Nucleus accumbens (tissue), 56 donors: ENCODE measurements around the gene ARL8A.
A peak's percentile ranks its signal among the peaks of the same experiment; 100 is the strongest.
"Not testable (repeated sequence)": the region's sequence is repeated elsewhere in the genome, so short reads cannot be mapped to it uniquely, and the experiment has no call there.

Source experiments
- DNase-seq, 56 donors: peaks; one replicate each; lab custom pipeline; 2025; lab: John Stamatoyannopoulos, UW

ARL8A gene

DNA sequence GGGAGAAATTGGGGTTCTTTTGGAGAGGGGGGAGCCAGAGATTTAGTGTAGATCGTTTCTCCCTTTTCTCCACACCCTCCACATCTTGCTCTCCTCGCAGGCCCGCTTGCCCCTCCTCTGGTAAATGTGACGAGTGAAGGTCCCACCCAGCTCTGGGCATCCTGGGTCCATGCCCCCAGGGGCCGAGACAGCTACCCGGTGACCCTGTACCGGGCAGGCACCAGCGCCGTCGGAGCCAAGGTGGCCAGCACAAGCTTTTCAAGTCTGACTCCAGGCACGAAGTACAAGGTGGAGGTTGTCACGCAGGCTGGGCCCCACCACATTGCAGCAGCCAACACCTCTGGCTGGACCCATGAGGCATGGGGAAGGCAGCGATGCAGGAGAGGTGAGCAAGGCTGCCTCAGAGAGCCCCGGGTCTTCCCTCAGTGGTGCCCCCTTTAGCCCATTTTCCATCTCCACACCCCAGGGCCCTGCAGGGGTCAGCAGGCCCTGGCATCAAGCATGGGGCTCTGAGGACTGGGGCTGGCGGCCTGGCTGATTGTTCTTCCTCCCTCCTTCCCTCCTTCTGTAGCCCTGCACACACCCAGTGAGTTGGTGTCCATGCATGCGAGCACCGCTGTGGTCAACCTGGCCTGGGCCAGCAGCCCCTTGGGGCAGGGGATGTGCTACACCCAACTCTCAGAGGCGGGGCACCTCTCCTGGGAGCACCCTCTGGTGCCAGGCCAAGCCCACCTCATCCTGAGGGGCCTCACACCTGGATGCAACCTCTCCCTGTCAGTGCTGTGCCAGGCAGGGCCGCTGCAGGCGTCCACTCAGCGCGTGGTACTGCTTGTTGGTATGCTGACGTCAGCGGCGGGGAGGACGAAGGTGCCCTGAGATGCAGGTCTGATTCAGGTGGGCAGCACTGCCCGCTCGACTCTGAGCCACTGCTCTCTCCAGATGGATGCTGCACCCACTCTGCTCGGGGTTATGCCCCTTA lies 32.7 kb upstream of the ARL8A start:
- DNase-seq: no peak

DNA sequence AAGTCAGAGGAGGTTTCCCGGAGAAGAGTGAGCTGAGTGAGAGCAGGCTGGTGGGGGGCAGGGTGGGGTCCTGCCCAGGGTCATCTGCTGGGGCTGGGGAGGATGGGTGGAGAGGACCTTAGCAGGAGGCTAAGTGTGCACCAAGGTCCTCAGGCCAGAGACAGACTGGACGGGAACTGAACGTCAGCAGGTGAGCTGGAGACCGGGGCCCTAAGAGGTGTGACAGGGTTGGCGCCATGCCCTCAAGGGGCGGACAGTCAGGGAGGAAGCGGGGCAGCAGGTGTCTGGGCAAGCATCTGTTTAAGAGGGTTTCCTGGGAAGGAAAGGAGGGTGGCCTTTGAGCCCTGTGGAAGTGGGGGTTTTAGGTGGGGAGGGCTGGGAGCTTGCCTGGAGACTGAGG lies 29.5 kb upstream of the ARL8A start:
- no peak for DNase-seq

DNA sequence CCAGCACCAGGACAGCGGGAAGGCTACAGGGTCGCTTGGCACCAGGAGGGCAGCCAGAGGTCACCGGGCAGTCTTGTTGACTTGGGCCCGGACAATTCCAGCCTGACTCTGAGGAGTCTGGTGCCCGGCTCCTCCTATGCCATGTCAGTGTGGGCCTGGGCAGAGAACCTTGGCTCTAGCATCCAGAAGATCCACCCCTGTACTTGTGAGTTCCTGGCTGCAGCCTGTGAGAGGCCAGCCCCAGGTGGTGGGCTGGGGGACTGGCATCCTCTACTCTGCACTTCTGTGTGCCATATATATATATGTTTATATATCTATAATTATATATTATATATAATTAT lies 27.4 kb upstream of the ARL8A start:
- DNase-seq: no peak

DNA sequence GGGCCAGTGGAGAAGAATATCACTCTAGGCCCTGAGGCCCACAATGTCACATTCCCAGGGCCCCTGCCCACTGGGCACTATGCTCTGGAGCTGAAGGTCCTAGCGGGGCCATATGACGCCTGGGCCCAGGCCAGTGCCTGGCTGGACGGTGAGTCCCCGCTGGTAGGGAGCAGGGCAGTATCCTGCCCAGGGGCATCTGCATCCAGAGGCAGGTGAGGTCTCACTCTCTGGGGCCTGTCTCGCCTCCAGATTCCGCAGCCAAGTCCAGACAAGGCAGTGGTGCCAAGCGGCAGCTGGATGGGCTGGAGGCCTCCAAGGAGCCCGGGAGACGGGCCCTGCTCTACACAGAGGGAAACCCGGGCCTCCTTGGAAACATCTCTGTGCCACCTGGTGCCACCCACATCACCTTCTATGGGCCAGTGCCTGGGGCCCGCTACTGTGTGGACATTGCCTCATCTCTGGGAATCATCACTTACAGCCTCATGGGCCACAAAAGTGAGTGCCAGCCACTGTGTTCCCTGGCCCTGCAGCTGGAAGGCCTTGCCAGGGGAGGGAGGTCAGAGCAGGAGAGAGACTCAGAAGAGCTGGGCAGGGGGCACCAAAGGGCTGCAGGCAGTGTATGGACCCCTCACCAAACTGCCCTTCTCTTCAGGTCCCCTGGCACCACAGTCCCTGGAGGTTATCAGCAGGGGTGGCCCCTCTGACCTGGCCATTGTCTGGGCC lies 26.9 kb upstream of the ARL8A start:
- DNase-seq: no peak

DNA sequence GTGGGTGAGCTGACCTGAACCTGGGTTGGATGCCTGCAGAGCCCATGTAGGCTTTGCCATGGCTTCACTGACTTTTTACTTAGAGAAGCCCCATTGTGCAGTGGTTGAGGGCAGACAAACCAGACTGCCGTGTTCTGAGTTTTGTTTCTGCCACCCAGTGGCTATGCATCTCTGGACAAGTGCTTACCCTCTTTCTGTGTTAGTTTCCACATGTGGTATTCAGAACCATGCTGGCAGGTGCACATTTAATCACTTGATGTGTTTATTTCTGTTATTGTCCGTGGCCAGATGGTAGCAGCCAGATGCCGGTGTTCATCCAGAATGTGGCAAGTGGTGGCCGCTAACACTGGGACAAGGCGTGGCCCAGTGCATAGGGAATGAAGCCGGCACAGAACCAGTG lies 26.2 kb upstream of the ARL8A start:
- no peak for DNase-seq

DNA sequence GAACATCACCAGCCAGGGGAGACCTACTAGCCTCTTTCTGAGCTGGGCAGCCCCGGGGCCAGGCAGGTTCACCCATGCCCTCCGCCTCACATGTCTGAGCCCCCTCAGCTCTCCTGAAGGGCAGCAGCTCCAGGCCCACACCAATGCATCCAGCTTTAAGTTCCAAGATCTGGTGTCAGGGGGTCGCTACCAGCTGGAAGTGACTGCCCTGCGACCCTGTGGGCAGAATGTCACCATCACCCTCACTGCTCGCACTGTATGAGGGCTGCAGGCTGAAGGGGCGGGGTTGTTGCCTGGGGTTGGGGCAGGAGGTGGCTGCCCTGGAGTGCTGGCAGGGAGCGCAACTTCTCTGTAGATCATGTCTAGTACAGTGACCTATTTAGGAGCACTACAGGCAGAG lies 24.3 kb upstream of the ARL8A start:
- DNase-seq: no peak

DNA sequence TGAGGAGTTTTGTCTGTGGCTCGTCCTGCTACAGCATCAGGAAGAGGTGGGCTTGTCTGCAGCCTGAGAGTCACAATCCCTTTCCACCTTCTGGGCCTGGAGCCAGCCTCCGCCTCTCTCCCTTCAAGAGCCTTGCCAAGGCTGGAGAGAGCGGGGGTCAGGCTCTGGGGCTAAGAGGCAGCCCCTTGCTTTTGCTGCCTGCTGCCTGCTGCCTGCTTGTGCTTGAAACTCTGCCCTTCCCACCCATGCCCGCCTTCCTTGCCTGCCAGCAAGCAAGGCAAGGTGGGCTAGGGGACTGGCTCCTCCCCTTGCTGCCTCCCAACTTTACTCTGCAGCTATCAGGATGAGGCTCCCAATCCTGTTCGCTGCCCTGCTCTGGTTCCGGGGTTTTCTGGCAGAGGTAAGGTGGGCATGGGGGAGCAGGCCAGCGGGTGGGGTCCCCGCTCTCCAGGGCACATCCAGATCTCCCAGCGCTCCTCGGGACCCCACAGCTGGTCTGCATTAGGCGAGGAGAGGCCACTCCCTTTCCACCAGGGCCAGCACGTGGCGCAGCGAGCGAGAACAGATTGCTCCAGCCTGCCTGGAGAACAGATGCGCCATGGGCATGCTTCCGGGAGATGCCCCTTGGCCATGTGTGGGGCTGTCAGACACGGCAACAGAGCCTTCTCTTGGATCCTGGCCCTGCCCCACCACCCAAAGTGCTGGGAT lies 23.3 kb upstream of the ARL8A start:
- DNase-seq: no peak

DNA sequence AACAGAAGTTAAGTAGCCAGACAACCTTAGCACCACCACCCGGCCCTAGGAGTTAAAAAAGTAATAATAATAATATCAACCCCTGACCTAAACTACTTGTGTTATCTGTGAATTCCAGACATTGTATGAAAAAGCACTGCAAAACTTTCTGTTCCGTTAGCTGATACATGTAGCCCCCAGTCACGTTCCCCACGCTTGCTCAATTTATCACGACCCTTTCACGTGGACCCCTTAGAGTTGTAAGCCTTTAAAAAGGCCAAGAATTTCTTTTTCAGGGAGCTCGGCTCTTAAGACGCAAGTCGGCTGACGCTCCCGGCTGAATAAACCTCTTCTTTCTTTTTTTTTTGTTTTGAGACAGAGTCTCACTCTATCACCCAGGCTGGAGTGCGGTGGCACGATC lies 22.5 kb upstream of the ARL8A start:
- not testable (repeated sequence) for DNase-seq

DNA sequence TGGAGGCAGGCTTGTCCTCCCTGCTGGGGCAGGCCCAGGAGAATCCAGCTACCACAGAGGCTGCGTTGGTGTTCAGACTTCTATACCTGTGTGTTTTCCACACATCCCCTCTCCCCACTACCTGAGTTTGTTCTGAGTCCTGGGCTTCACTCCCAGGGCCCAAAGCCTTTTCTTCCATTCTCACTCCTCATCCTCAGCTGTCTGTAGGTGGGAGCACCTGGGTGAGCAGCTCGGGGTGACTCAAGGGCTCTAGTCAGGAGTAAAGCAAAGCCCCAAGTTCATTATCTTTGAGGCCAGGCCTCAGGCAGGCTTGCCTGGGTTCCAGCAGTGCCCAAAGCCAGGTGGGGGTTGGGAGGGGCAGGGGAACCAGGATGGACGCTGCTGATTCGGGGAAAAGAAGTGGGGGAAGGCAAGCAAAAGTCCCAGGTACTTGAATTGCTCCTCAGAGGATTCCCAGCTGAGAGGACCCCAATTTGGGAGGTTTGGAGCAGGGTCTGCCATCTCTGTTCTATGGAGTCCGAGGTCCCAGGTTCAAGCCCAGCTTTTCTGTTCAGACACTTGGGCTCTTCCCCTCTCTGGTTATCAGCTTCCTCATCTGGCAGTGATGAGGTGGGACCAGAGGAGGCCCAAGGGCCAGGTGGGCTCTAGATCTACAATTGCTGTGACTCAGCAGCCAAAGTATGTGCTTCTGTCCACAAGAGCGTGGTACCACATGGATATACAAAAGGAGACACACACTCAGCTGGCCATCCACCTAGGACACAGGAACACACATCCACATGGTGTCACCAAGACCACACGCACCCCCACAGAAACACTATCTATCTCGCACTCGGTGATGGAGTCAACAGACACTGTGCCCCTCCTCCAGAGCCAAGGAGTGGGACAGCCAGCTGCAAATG lies 21.7 kb upstream of the ARL8A start:
- peak in 1 of 56 donors; percentile 22 for DNase-seq

DNA sequence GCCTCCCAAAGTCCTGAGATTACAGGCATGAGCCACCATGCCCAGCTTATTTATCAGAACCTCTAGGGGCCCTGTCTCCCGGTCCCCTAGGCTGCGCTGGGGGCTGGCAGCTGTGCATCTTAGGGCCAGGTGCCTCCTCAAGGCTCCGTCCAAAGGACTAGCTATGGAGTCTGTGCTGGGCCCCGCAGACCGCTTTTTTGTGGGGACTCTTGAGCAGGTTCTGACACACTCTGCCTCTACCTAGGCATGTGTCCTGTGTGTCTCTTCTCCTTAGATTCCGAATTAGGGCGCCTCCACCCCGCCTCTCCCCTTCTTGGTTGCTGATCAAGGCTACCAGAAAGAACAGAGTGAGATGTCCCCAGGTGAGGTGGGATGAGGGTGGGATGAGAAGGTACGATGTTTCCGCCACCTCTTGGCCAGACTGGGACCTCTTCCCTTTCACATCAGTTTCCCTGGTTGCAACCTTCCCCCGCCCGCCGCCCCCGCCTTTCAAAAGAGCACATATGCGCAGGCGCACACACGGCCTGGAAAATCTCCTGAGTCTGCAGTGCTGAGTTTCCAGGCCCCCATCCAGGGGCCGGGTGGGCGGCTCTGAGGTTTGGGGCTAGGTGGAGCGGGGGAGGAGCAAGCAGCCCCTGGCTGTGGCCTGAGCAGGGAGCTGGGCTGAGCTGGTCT lies 20.9 kb upstream of the ARL8A start:
- DNase-seq: peak in 16 of 56 donors; percentile 3 to 62 (median 32)

DNA sequence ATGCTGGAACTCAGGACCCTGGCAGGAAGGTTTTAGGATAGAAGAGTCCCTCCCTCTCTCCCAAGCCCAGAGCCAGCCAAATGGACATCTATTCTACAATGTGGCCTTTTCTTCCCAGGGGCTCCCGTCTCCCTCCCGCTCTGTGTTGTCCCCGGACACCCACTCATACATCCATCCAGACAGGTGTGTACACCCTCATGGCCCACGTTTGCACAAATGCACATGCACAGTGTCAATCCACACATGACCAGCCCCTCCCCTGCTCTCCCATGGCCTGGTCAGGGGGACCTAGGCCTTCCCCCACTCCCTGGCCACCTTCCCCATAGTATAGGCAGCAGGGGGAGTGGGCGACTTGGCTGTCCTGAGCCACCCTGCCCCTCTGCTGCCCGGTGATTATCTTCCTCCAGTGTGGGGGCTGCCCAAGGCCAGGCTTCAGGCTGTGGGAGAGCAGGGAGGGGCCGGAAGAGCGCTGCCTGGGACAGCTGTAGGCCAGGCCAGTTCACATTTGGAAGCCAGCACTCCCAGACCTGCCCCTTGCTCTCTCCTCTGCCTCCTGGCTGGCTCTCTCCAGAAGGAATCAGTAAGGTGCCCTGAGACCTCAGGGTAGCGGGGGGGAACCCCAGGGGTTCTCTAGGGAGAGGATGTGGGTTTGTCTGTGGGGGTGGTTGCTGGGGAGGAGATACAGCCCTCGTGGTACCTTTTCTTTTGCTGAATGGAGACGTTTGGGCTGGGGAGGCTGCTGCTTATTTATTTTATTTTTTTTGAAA lies 19.9 kb upstream of the ARL8A start:
- no peak for DNase-seq

DNA sequence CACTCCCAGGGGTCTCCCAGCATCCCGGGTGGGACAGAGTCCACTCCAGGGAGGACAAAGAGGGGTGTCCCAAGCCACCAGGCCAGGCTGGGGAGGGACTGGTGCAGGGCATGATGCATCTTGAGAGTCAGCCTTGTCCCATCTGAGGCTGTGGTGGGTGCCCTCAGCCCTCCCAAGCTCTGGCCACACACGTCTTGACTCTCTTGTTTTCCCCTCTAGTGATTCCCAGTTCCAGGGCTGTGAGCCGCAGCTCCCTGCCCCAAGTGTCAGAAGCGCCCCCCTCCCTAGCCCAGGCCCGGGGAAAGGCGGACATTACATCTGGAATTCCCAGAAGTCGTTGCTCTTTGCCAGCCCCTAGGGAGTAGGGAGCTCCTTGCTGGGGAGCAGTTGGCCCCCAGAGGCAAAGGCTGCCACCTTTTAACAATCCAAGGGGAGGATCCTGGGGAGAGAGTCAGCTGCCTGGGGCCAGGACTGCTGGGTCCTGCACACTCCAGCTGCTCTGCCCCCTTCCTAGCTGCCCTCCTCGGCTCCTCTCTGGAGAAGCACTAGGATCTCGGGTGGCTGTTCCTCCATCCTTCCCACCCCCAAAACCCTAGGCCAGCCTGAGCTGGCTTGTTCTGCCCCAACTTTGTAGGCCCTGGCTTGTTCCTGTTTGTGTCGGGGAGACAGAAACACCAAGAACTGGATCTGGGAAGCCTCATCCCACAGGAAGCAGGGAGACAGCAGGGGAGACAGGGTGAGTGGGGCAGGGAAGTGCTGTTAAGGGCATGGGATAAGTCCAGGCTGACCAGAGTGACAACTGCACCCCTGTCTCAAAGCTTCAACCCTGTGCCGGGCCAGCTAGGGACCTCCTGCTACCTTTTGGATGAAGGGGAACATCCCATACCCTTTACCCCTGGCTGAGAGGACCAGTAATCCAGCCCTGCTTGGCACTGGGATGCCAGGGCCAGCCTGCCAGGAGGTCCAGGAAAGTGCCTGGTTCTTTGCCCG lies 19.0 kb upstream of the ARL8A start:
- no peak for DNase-seq

DNA sequence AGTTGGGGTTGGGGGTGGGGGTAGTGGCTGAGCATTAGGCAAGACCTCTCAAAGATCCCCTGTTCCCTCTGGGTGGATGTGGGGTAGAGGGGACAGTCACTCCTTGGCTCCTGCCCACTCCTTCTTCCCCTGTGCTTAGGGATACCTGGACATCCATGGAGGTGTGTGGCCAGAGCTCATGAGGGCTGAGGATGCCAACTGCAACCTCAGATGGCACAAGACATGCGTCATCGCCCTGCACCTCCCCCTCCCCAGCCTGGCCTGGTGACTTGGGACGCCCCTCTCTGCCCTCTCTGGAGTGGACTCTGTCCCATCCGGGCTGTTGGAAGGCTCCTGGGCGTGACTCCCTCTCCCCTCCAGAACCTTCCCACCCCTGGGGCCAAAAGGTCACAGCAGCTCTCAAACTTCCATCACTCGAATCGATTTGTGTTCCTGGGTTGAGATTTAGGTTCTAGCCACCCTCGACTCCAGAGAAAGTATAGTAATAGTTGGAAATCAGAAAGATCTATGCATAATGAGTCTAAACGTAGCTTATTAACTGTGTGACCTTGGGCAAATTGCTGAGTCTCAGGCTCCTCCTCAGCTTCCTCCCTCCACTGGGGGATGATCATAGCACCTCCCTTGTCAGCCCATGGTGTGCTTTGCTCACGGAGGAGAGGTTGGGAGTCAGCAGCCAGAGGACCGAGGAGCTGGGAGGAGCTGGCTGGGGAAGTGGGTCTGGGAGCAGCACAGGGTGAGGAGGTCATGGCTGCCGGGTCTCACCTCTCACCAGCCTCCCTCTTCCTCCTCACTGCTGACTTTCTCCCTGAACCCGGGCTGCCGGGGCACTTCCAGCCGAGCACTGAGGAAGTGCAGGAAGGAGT lies 18.1 kb upstream of the ARL8A start:
- DNase-seq: no peak

DNA sequence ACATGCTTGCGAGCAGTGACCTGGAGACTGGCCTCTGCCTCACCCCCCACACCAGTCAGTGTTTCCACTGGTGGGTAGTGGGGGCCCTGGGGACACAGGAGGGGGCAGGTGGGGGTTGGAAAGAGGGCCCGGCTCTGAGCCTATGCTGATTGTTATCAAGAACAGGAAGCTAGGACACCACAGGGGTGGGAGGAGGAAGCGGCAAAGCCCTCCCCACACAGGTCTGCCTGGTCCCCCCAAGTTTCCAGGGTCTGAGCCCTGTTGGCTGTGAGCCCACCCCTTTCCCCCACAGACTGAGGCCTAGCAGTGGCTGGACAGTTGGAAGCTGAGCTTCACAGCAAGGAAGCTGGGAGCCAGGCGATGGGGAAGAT lies 17.5 kb upstream of the ARL8A start:
- peak in 1 of 56 donors; percentile 21 for DNase-seq

DNA sequence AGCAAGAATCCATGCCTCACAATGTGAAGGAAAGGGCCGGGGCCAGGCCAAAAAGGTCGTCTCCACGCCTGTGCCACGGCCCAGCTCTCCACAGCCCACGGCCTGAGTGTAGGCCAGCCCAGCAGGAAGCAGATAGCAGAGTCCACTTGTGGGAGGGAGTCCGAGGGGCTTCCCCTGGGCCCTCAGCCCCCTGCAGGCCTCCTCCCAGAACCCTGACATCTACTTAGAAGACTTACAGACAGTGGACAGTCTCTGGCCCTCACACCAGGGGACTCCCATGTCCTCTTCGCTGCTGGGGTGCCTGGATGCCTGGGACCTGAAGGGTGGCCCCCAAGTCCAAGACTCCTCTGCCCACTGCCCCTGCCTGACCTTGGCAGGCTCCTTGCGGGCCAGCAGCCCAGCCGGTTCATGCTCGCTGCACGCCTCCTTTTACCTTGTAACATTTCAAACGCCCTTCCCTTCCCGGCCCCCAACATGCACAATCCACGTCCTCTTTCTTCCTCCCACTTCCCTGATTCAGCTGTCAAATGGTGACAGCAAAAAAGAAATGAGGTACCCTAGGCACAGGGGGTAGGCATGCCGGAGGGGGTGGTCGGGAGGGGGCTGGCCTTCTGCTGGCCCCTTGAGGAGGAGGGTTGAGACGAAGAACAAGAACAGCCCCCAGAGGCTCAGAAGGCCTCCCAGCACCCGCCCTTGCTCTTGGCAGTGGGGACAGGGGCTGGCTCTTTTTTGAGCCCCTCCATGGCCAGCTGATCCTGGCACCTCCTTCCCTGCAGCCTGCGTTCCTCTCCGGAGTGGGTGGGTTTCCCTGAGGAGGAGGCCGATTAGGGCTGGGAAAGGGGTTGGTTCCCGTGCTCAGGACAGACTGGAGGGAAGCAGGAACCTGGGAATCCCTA lies 16.9 kb upstream of the ARL8A start:
- peak in 3 of 56 donors; percentile 6 to 27 (median 18) for DNase-seq
